AG09319 (cell line): ENCODE results near the gene ELP5.

Source experiments
- DNase-seq: peaks from one replicate; pipeline ENCODE4 v3.0.0-alpha.2; 2010; ENCODE audit warnings: low read depth; ENCODE audit errors: extremely low read depth
- TF ChIP-seq, protein P1 (sequence below): IDR thresholded peaks from 2 replicates; pipeline ENCODE4 v1.5.1; 2011; ENCODE audit warnings: low read depth, mild to moderate bottlenecking, inconsistent platforms, low read length, moderate library complexity

The ELP5 gene

DNA sequence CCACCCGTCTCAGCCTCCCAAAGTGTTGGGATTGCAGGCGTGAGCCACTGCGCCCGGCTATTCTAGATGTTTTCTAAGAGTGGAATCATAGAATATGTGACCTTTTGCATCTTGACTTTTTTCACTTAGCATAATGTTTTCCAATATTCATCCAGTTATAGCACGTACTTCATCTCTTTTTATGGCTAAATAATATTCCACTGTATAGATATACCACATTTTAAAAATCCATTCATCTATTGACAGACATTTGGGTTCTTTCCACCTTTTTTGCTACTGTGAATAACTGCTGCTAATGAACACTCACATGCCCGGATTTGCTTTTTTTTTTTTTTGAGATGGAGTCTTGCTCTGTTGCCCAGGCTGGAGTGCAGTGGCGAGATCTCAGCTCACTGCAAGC, 52.2 kb downstream of the ELP5 start:
- no peak for DNase-seq
- TF ChIP-seq, protein P1, sequence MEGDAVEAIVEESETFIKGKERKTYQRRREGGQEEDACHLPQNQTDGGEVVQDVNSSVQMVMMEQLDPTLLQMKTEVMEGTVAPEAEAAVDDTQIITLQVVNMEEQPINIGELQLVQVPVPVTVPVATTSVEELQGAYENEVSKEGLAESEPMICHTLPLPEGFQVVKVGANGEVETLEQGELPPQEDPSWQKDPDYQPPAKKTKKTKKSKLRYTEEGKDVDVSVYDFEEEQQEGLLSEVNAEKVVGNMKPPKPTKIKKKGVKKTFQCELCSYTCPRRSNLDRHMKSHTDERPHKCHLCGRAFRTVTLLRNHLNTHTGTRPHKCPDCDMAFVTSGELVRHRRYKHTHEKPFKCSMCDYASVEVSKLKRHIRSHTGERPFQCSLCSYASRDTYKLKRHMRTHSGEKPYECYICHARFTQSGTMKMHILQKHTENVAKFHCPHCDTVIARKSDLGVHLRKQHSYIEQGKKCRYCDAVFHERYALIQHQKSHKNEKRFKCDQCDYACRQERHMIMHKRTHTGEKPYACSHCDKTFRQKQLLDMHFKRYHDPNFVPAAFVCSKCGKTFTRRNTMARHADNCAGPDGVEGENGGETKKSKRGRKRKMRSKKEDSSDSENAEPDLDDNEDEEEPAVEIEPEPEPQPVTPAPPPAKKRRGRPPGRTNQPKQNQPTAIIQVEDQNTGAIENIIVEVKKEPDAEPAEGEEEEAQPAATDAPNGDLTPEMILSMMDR = no peak

GRCh38 chr17:7306911-7307685, 55.1 kb downstream of the ELP5 start, which contains the start of gene EIF5A:
Gene EIF5A, plus strand, starts transcription at chr17:7307628. Its CDS starts 2,008 bp downstream, at chr17:7309636.
- TF ChIP-seq, protein P1 = no peak
- DNase-seq = peak; percentile 100

DNA sequence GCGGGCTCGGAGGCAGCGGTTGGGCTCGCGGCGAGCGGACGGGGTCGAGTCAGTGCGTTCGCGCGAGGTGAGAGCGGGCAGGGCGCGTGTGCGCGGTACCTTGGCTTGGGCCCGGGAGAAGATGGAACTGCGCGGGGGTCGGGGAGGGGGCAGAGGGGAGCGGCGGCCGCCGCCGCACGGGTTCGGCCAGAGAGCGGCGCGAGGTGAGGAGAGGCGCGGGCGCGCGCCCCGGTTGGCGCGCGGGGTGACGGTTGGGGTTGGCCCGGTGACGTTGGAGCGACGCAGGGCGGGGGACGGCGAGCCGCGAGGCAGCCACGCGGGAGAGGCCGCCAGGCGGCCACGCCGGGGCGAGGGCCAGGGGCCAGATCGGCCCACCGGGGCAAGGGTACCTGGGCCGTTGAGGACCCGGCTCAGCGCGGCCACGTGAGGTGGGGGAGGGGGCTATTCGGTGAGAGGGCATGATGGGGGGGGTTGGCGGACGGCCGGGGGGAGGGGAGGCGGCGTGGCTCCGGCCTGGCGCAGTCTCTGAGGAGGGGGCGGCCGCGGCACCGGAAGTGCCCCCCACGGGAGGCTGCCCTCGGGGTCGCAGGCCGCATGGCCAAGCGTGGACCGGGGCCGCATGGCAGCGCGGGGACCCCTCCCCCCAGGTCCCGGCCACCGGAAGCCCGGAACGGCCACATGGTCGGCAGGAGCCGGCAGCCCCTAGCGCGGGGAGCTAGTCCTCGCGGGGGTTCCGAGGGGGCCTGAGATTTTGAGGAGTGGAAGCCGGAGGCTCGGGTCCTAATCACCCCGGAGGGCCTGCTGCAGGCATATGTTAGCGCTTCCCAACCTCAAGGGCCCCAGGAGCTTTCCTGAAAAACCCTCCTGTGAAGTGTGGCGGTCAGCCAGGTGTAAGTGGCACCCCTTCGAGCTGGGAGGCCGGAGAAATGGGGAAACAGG, 55.9 kb downstream of the ELP5 start:
- DNase-seq = no peak
- TF ChIP-seq, protein P1 = no peak

- no peak for DNase-seq
- TF ChIP-seq, protein P1 = no peak
Measured at GRCh38 chr17:7308625-7309433, 56.8 kb downstream of the ELP5 start.
